Omental fat pad (tissue), 4 donors: ENCODE data around the gene TKTL1. TPM values are rescaled to one million over a fixed set of nuclear protein-coding genes. Genes with fewer than 3 reads are reported as not detected.

Experiments used
- ATAC-seq: fragments of 150-250 bp; one replicate; pipeline ENCODE4 v1.9.1; 2016; ENCODE audit warnings: mild to moderate bottlenecking, moderate library complexity; ENCODE audit not compliant: low FRiP score
- DNase-seq: peaks from one replicate; pipeline ENCODE4 v3.0.0-alpha.2; 2019; ENCODE audit warnings: low spot score
- CTCF ChIP-seq, 3 donors: fragments of 450-650 bp; IDR thresholded peaks; one replicate each; pipeline ENCODE4 v1.5.1; 2016 to 2017; ENCODE audit warnings: antibody characterized with exemption in 3 of 3, mild to moderate bottlenecking in 3 of 3, moderate library complexity in 2 of 3
- total RNA-seq, 4 donors: library from RNA; depleted of rRNA; stranded (reverse); fragments of >200 nt; gene quantifications; one replicate each; pipeline ENCODE4 v1.1.0, GENCODE V29; 2016

Gene TKTL1
- total RNA-seq, 4 donors from 2014 or later, result 0.38 to 0.48 TPM; not detected in 2

GRCh38 chrX:154308108-154308946 lies 12.7 kb downstream of the TKTL1 start:
- ATAC-seq, result peak; percentile 25
- DNase-seq, result peak; percentile 61
- peak in 1 of 3 donors; percentile 58 for TF ChIP-seq CTCF (IDR thresholded peaks at IDR 0.05)

- no peak for DNase-seq
- ATAC-seq, result no peak
- no peak for TF ChIP-seq CTCF (IDR thresholded peaks at IDR 0.05)
These were observed 13.6 kb downstream of the TKTL1 start for GRCh38 chrX:154309041-154309775.

- DNase-seq (no peak), ATAC-seq (no peak)
- TF ChIP-seq CTCF (IDR thresholded peaks at IDR 0.05), result no peak
These were observed 15.3 kb downstream of the TKTL1 start for GRCh38 chrX:154310616-154311536.

- DNase-seq (no peak), ATAC-seq (no peak)
- TF ChIP-seq CTCF (IDR thresholded peaks at IDR 0.05), result no peak
These were observed 16.5 kb downstream of the TKTL1 start for GRCh38 chrX:154312116-154312515.

GRCh38 chrX:154313147-154313546 lies 17.6 kb downstream of the TKTL1 start:
- TF ChIP-seq CTCF (IDR thresholded peaks at IDR 0.05), result no peak
- no peak for ATAC-seq
- no peak for DNase-seq

- no peak for DNase-seq
- no peak for TF ChIP-seq CTCF (IDR thresholded peaks at IDR 0.05)
- no peak for ATAC-seq
These were observed 19.8 kb downstream of the TKTL1 start for GRCh38 chrX:154315416-154315815.
